ENCODE measurements around the gene TMEM179.

GRCh38 chr14:104546591-104547309, 57.8 kb downstream of the TMEM179 start:
- TF ChIP-seq CTCF (IDR thresholded peaks at IDR 0.05) (no peak), POLR2A (IDR thresholded peaks at IDR 0.05) (no peak)
